ENCODE measurements around the gene NXPH4.
A peak's percentile ranks its signal among the peaks of the same experiment; 100 is the strongest.

The NXPH4 gene

GRCh38 chr12:57216014-57216911 lies at the start of gene NXPH4:
NXPH4 (plus strand) TSS chr12:57216794; CDS start chr12:57216970, 176 bp downstream.
- peak; percentile 42 for DNase-seq

- no peak for DNase-seq
Measured at GRCh38 chr12:57166971-57167371, 49.6 kb upstream of the NXPH4 start.

- DNase-seq = no peak
Measured at GRCh38 chr12:57168058-57168457, 48.5 kb upstream of the NXPH4 start.

GRCh38 chr12:57169046-57169795 lies 47.4 kb upstream of the NXPH4 start:
- DNase-seq = no peak

- no peak for DNase-seq
Measured at GRCh38 chr12:57169969-57170368, 46.6 kb upstream of the NXPH4 start.

- DNase-seq = no peak
Measured at GRCh38 chr12:57170408-57170807, 46.2 kb upstream of the NXPH4 start.

- DNase-seq = no peak
Measured at GRCh38 chr12:57170927-57171326, 45.7 kb upstream of the NXPH4 start.

GRCh38 chr12:57171668-57172067 lies 44.9 kb upstream of the NXPH4 start:
- no peak for DNase-seq

GRCh38 chr12:57173089-57173488 lies 43.5 kb upstream of the NXPH4 start:
- no peak for DNase-seq

- DNase-seq = no peak
Measured at GRCh38 chr12:57173683-57174082, 42.9 kb upstream of the NXPH4 start.

GRCh38 chr12:57175428-57176138 lies 41.0 kb upstream of the NXPH4 start:
- DNase-seq = peak; percentile 24

GRCh38 chr12:57176139-57176477 lies 40.5 kb upstream of the NXPH4 start:
- DNase-seq = no peak

- no peak for DNase-seq
Measured at GRCh38 chr12:57176846-57177245, 39.7 kb upstream of the NXPH4 start.

GRCh38 chr12:57177354-57177753 lies 39.2 kb upstream of the NXPH4 start:
- no peak for DNase-seq

GRCh38 chr12:57178213-57178612 lies 38.4 kb upstream of the NXPH4 start:
- no peak for DNase-seq

GRCh38 chr12:57179331-57180086 lies 37.1 kb upstream of the NXPH4 start:
- no peak for DNase-seq

- DNase-seq = no peak
Measured at GRCh38 chr12:57180321-57180989, 36.1 kb upstream of the NXPH4 start.

- no peak for DNase-seq
Measured at GRCh38 chr12:57181072-57181471, 35.5 kb upstream of the NXPH4 start.

GRCh38 chr12:57181561-57182155 lies 34.9 kb upstream of the NXPH4 start:
- DNase-seq = no peak

- DNase-seq = peak; percentile 79
Measured at GRCh38 chr12:57182918-57183575, 33.5 kb upstream of the NXPH4 start.

All from activated gamma-delta T cell treated with Interleukin-2 at 50 U/mL for 16 hours (primary cell).